H9 (cell line): ENCODE measurements around the gene NCS1. TPM values are rescaled to one million over a fixed set of nuclear protein-coding genes. Genes with fewer than 3 reads are reported as not detected.

Experiments used
- DNase-seq: peaks from one replicate; pipeline ENCODE4 v3.0.0-alpha.2; 2017
- H2AFZ ChIP-seq: one replicate; pipeline ENCODE4 v1.6.1; 2013; ENCODE audit warnings: mild to moderate bottlenecking, low read length, control low read depth, moderate library complexity
- H2AK5ac ChIP-seq: 2 replicates; pipeline ENCODE4 v1.6.1; 2013; ENCODE audit warnings: low read length, control low read depth, mixed read lengths; ENCODE audit not compliant: insufficient read length
- H2BK120ac ChIP-seq: one replicate; pipeline ENCODE4 v1.6.1; 2013; ENCODE audit warnings: low read depth, mild to moderate bottlenecking, low read length, control low read depth, inconsistent platforms; ENCODE audit not compliant: poor library complexity, severe bottlenecking
- H2BK12ac ChIP-seq: 2 replicates; pipeline ENCODE4 v1.6.1; 2013; ENCODE audit warnings: low read length, control low read depth, mixed read lengths, low read depth; ENCODE audit not compliant: insufficient read length
- H2BK15ac ChIP-seq: 2 replicates; pipeline ENCODE4 v1.6.1; 2013; ENCODE audit warnings: low read depth, low read length, control low read depth
- H2BK20ac ChIP-seq: one replicate; pipeline ENCODE4 v1.6.1; 2013; ENCODE audit warnings: low read depth, mild to moderate bottlenecking, low read length, control low read depth, inconsistent platforms; ENCODE audit not compliant: poor library complexity, severe bottlenecking
- H2BK5ac ChIP-seq: 2 replicates; pipeline ENCODE4 v1.6.1; 2013; ENCODE audit warnings: low read length, control low read depth, mixed read lengths; ENCODE audit not compliant: insufficient read length
- H3K14ac ChIP-seq: 2 replicates; pipeline ENCODE4 v1.6.1; 2013; ENCODE audit warnings: low read length, control low read depth; ENCODE audit not compliant: insufficient read depth
- H3K18ac ChIP-seq: 2 replicates; pipeline ENCODE4 v1.6.1; 2013; ENCODE audit warnings: low read depth, mild to moderate bottlenecking, mixed read lengths, low read length, control low read depth; ENCODE audit not compliant: insufficient read length
- H3K23ac ChIP-seq: 2 replicates; pipeline ENCODE4 v1.6.1; 2013; ENCODE audit warnings: low read length, control low read depth, mixed read lengths, low read depth; ENCODE audit not compliant: insufficient read length
- H3K23me2 ChIP-seq: 2 replicates; pipeline ENCODE4 v1.6.1; 2013; ENCODE audit warnings: low read depth, mild to moderate bottlenecking, mixed read lengths, low read length, control low read depth; ENCODE audit not compliant: insufficient read length, poor library complexity, severe bottlenecking
- H3K27ac ChIP-seq: 2 replicates; pipeline ENCODE4 v1.5.1; 2013; ENCODE audit warnings: low read length, control low read depth, mixed read lengths, low read depth; ENCODE audit not compliant: insufficient read length
- H3K27me3 ChIP-seq: 2 replicates; pipeline ENCODE4 v1.6.1; 2013; ENCODE audit warnings: low read length, control low read depth, inconsistent platforms; ENCODE audit not compliant: insufficient read depth
- H3K4ac ChIP-seq: 2 replicates; pipeline ENCODE4 v1.6.1; 2013; ENCODE audit warnings: low read depth, mild to moderate bottlenecking, control low read depth, inconsistent platforms, low read length, moderate library complexity
- H3K4me1 ChIP-seq: 2 replicates; pipeline ENCODE4 v1.6.1; 2013; ENCODE audit warnings: low read length, control low read depth, inconsistent platforms; ENCODE audit not compliant: insufficient read depth
- H3K4me2 ChIP-seq: 2 replicates; pipeline ENCODE4 v1.6.1; 2013; ENCODE audit warnings: low read length, control low read depth, mixed read lengths; ENCODE audit not compliant: insufficient read length, insufficient read depth
- H3K56ac ChIP-seq: 2 replicates; pipeline ENCODE4 v1.6.1; 2013; ENCODE audit warnings: low read depth, mild to moderate bottlenecking, mixed read lengths, low read length, control low read depth; ENCODE audit not compliant: insufficient read length
- H3K79me1 ChIP-seq: 2 replicates; pipeline ENCODE4 v1.6.1; 2013; ENCODE audit warnings: low read depth, mild to moderate bottlenecking, moderate library complexity, low read length, control low read depth, inconsistent platforms; ENCODE audit not compliant: insufficient read depth, poor library complexity, severe bottlenecking
- H3K79me2 ChIP-seq: 2 replicates; pipeline ENCODE4 v1.6.1; 2013; ENCODE audit warnings: low read length, control low read depth, inconsistent platforms; ENCODE audit not compliant: insufficient read depth
- H3K9ac ChIP-seq: 2 replicates; pipeline ENCODE4 v1.6.1; 2013; ENCODE audit warnings: low read length, control low read depth, mixed read lengths; ENCODE audit not compliant: insufficient read length; ENCODE audit errors: extremely low read depth
- H3K9me3 ChIP-seq: one replicate; pipeline ENCODE4 v1.6.1; 2013; ENCODE audit warnings: low read depth, low read length, inconsistent platforms; ENCODE audit not compliant: control insufficient read depth
- H3T11ph ChIP-seq: one replicate; pipeline ENCODE4 v1.6.1; 2013; ENCODE audit warnings: mild to moderate bottlenecking, low read length, control low read depth, inconsistent platforms
- H4K20me1 ChIP-seq: one replicate; pipeline ENCODE4 v1.6.1; 2013; ENCODE audit not compliant: control insufficient read depth, insufficient read length, insufficient read depth
- H4K5ac ChIP-seq: 2 replicates; pipeline ENCODE4 v1.6.1; 2013; ENCODE audit warnings: low read depth, mild to moderate bottlenecking, mixed read lengths, low read length, control low read depth; ENCODE audit not compliant: insufficient read length
- H4K8ac ChIP-seq: replicated peaks from 2 replicates; pipeline ENCODE4 v1.6.1; 2013; ENCODE audit warnings: low read length, control low read depth, mixed read lengths, low read depth; ENCODE audit not compliant: insufficient read length
- H4K91ac ChIP-seq: 2 replicates; pipeline ENCODE4 v1.6.1; 2013; ENCODE audit warnings: low read depth, mild to moderate bottlenecking, moderate library complexity, mixed read lengths, low read length, control low read depth; ENCODE audit not compliant: insufficient read length
- H3K27ac Mint-ChIP-seq, 3 experiments: 2 replicates in 2 of 3; 3 replicates in 1 of 3; pipeline ENCODE4 v1.8.0; 2020 to 2021; ENCODE audit warnings: mixed read lengths in 3 of 3, mild to moderate bottlenecking in 1 of 3, moderate library complexity in 1 of 3
- H3K27me3 Mint-ChIP-seq: 2 replicates; pipeline ENCODE4 v1.8.0; 2021; ENCODE audit warnings: low read depth, mild to moderate bottlenecking, moderate library complexity, mixed read lengths
- H3K36me3 Mint-ChIP-seq, 3 experiments: 2 replicates in 2 of 3; 3 replicates in 1 of 3; pipeline ENCODE4 v1.8.0; 2020 to 2021; ENCODE audit warnings: low read depth in 3 of 3, mixed read lengths in 3 of 3; ENCODE audit not compliant: insufficient read depth in 1 of 3
- H3K4me1 Mint-ChIP-seq, 2 experiments: 2 replicates each; pipeline ENCODE4 v1.8.0; 2020; ENCODE audit warnings: mixed read lengths in 2 of 2
- H3K4me3 Mint-ChIP-seq, 2 experiments: 2 replicates in 1 of 2; 3 replicates in 1 of 2; pipeline ENCODE4 v1.8.0; 2020 to 2021; ENCODE audit warnings: mild to moderate bottlenecking in 2 of 2, mixed read lengths in 2 of 2, moderate library complexity in 1 of 2
- H3K9me3 Mint-ChIP-seq, 2 experiments: 2 replicates in 1 of 2; 3 replicates in 1 of 2; pipeline ENCODE4 v1.8.0; 2020; ENCODE audit warnings: mild to moderate bottlenecking in 2 of 2, mixed read lengths in 2 of 2, moderate library complexity in 1 of 2
- WGBS: extraction: QIAGEN DNeasy Blood & Tissue Kit; methylation state at CpG from one replicate; pipeline ENCODE4 v1.1.7; 2013; ENCODE audit warnings: missing lambda C conversion rate, low lambda C conversion rate, mixed read lengths; ENCODE audit not compliant: insufficient read length; ENCODE audit errors: extremely low coverage; 5-methylcytosine and 5-hydroxymethylcytosine counted together
- total RNA-seq: library from RNA; stranded (reverse); gene quantifications from 2 replicates; pipeline ENCODE4 v1.2.1, GENCODE V29; 2021
- TF ChIP-seq, protein P1 (sequence below): fragments of 200-600 bp; sonication (generic); conservative IDR thresholded peaks from 3 replicates; pipeline ENCODE4 v1.8.0; 2021; ENCODE audit warnings: antibody characterized with exemption, mild to moderate bottlenecking

NCS1 gene
- total RNA-seq, 1 experiment from 2014 or later = 38.1 TPM

GRCh38 chr9:130234340-130235260 lies 62.4 kb downstream of the NCS1 start:
- TF ChIP-seq, protein P1, sequence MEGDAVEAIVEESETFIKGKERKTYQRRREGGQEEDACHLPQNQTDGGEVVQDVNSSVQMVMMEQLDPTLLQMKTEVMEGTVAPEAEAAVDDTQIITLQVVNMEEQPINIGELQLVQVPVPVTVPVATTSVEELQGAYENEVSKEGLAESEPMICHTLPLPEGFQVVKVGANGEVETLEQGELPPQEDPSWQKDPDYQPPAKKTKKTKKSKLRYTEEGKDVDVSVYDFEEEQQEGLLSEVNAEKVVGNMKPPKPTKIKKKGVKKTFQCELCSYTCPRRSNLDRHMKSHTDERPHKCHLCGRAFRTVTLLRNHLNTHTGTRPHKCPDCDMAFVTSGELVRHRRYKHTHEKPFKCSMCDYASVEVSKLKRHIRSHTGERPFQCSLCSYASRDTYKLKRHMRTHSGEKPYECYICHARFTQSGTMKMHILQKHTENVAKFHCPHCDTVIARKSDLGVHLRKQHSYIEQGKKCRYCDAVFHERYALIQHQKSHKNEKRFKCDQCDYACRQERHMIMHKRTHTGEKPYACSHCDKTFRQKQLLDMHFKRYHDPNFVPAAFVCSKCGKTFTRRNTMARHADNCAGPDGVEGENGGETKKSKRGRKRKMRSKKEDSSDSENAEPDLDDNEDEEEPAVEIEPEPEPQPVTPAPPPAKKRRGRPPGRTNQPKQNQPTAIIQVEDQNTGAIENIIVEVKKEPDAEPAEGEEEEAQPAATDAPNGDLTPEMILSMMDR = no peak

More at GRCh38 chr9:130234340-130235260, 62.4 kb downstream of the NCS1 start:
- H3K27ac ChIP-seq = no peak overlapping the region
- peaks cover 7 to 30% of the 10 kb centered on the region in 2 experiments for H3K4me1 Mint-ChIP-seq
- no peak overlapping the region; a peak in 1 of 7 replicates for H3K27ac Mint-ChIP-seq
- no peak overlapping the region for H2BK120ac ChIP-seq
- H3K14ac ChIP-seq = no peak overlapping the region
- H4K91ac ChIP-seq = no peak overlapping the region
- H2BK5ac ChIP-seq = no peak overlapping the region
- H3K79me2 ChIP-seq = no peaks in the 10 kb centered on the region
- H2BK12ac ChIP-seq = no peak overlapping the region
- no peak overlapping the region for H2AFZ ChIP-seq
- H3K9me3 Mint-ChIP-seq = no peaks in the 10 kb centered on the region; a peak in 1 of 5 replicates
- no peak overlapping the region for H3K4ac ChIP-seq
- no peak overlapping the region for H3K18ac ChIP-seq
- no peaks in the 10 kb centered on the region for H3K27me3 Mint-ChIP-seq
- H4K5ac ChIP-seq = no peak overlapping the region
- no peak overlapping the region for H3K9ac ChIP-seq
- H3K23ac ChIP-seq = no peak overlapping the region
- no peaks in the 10 kb centered on the region for H4K20me1 ChIP-seq
- no peak overlapping the region for H2BK20ac ChIP-seq
- no peaks in the 10 kb centered on the region for H3K9me3 ChIP-seq
- DNase-seq = no peak
- H3K23me2 ChIP-seq = no peaks in the 10 kb centered on the region
- no peak overlapping the region for H2AK5ac ChIP-seq
- no peak overlapping the region for H3K4me3 Mint-ChIP-seq
- no peaks in the 10 kb centered on the region for H3K27me3 ChIP-seq
- no peaks in the 10 kb centered on the region for H3K4me1 ChIP-seq
- no peak overlapping the region for H3K56ac ChIP-seq
- H3K79me1 ChIP-seq = no peaks in the 10 kb centered on the region
- H3K36me3 Mint-ChIP-seq = peaks cover 9 to 19% (median 17%) of the 10 kb centered on the region in 3 experiments; a peak in 6 of 7 replicates
- H3T11ph ChIP-seq = no peak overlapping the region
- H2BK15ac ChIP-seq = no peak overlapping the region
- no CpG with 5 or more reads among the region's 26 CpGs for WGBS
- no peak overlapping the region for H3K4me2 ChIP-seq
- H4K8ac ChIP-seq = no peak overlapping the region
